Measurements from ENCODE around the gene BAX.
"Not testable (repeated sequence)": the region's sequence is repeated elsewhere in the genome, so short reads cannot be mapped to it uniquely, and the experiment has no call there.

BAX gene

GRCh38 chr19:48913114-48913889 lies 41.4 kb upstream of the BAX start:
- no peak for DNase-seq (ENCODE audit: low spot score)
- in situ Hi-C loops (cut with MboI; ENCODE audit: low pct_unique_long_range_greater_than_20kb, low sequenced_read_pairs, unreplicated experiment) = no loop called here
- TF ChIP-seq, protein P1, sequence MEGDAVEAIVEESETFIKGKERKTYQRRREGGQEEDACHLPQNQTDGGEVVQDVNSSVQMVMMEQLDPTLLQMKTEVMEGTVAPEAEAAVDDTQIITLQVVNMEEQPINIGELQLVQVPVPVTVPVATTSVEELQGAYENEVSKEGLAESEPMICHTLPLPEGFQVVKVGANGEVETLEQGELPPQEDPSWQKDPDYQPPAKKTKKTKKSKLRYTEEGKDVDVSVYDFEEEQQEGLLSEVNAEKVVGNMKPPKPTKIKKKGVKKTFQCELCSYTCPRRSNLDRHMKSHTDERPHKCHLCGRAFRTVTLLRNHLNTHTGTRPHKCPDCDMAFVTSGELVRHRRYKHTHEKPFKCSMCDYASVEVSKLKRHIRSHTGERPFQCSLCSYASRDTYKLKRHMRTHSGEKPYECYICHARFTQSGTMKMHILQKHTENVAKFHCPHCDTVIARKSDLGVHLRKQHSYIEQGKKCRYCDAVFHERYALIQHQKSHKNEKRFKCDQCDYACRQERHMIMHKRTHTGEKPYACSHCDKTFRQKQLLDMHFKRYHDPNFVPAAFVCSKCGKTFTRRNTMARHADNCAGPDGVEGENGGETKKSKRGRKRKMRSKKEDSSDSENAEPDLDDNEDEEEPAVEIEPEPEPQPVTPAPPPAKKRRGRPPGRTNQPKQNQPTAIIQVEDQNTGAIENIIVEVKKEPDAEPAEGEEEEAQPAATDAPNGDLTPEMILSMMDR (IDR thresholded peaks at IDR 0.05; ENCODE audit: extremely low read depth, insufficient read depth, missing control alignments) = no peak

- no peak for DNase-seq (ENCODE audit: low spot score)
- TF ChIP-seq, protein P1 (IDR thresholded peaks at IDR 0.05; ENCODE audit: extremely low read depth, insufficient read depth, missing control alignments) = no peak
- in situ Hi-C loops (cut with MboI; ENCODE audit: low pct_unique_long_range_greater_than_20kb, low sequenced_read_pairs, unreplicated experiment) = no loop called here
Observed at GRCh38 chr19:48914181-48914580, 40.5 kb upstream of the BAX start.

- in situ Hi-C loops (cut with MboI; ENCODE audit: low pct_unique_long_range_greater_than_20kb, low sequenced_read_pairs, unreplicated experiment) = no loop called here
- TF ChIP-seq, protein P1 (IDR thresholded peaks at IDR 0.05; ENCODE audit: extremely low read depth, insufficient read depth, missing control alignments) = no peak
- DNase-seq (ENCODE audit: low spot score) = no peak
Observed at GRCh38 chr19:48915757-48916156, 38.9 kb upstream of the BAX start.

DNA sequence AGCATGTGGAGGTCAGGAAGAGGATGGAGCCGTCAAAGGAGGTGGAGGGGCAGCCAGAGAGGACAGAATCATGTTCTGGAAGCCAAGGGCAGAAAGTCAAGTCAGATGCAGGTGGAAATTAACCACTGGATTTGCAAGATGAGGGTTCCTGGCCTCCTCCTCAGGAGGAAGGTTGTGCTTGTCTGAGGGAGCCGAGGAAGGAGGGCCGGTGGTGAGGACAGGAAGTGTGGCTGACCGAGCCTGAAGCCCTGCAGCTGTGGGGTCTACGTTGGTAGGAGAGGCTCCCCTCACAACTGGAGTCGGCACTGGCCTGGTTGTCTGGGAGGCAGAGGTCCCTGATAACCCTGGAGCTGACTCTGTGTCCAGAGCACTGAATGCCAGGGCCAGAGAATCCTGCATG lies 36.6 kb upstream of the BAX start:
- in situ Hi-C loops (cut with MboI; ENCODE audit: low pct_unique_long_range_greater_than_20kb, low sequenced_read_pairs, unreplicated experiment) = no loop called here
- TF ChIP-seq, protein P1 (IDR thresholded peaks at IDR 0.05; ENCODE audit: extremely low read depth, insufficient read depth, missing control alignments) = no peak
- DNase-seq (ENCODE audit: low spot score) = no peak

DNA sequence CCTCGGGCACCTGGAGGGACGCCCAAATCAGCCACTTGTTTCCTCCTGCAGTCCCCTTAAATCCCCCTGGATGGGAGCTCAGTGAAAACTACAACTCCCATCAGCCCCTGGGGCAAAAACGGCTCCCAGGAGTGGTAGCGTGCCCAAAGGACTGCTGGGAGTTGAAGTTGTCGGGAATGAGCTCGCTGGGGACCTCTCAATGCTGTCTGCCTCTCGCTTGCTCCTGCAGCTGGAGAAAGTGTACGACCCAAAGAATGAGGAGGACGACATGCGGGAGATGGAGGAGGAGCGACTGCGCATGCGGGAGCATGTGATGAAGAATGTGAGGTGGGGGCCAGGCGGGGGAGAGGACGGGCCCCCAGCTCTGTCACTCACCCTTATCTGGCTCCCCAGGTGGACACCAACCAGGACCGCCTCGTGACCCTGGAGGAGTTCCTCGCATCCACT lies 35.9 kb upstream of the BAX start:
- in situ Hi-C loops (cut with MboI; ENCODE audit: low pct_unique_long_range_greater_than_20kb, low sequenced_read_pairs, unreplicated experiment) = no loop called here
- TF ChIP-seq, protein P1 (IDR thresholded peaks at IDR 0.05; ENCODE audit: extremely low read depth, insufficient read depth, missing control alignments) = no peak
- no peak for DNase-seq (ENCODE audit: low spot score)

DNA sequence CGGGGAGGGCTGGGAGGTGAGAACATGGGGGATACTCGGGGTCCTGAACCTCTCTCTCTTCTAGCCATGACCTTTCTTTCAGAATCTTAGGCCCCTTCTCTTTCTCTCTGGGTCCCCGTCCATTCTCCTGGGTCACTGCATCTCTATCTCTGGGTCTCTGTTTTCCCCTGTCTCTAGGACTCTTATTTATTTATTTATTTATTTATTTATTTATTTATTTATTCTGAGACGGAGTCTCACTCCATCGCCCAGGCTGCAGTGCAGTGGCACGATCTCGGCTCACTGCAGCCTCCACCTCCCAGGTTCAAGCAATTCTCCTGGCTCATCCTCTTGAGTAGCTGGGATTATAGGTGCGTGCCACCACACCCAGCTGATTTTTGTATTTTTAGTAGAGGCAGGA lies 35.4 kb upstream of the BAX start:
- DNase-seq (ENCODE audit: low spot score); in situ Hi-C loops (cut with MboI; ENCODE audit: low pct_unique_long_range_greater_than_20kb, low sequenced_read_pairs, unreplicated experiment): not testable (repeated sequence)

DNA sequence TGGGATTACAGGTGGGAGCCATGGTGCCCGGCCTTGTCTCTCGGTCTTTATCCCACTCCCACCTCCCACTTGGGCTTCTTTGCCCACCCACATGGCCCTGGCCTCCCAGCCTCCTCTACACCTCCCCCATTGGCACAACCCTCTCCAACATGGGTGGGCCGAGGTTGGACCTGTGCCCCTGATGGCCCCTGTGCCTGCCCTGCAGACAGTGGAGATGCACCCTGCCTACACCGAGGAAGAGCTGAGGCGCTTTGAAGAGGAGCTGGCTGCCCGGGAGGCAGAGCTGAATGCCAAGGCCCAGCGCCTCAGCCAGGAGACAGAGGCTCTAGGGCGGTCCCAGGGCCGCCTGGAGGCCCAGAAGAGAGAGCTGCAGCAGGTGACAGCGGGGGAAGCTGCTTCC lies 33.7 kb upstream of the BAX start:
- no peak for DNase-seq (ENCODE audit: low spot score)
- in situ Hi-C loops (cut with MboI; ENCODE audit: low pct_unique_long_range_greater_than_20kb, low sequenced_read_pairs, unreplicated experiment) = no loop called here
- TF ChIP-seq, protein P1 (IDR thresholded peaks at IDR 0.05; ENCODE audit: extremely low read depth, insufficient read depth, missing control alignments) = no peak

Data from GM13977 (cell line).